ENCODE measurements around the gene CBARP. TPM values are rescaled to one million over a fixed set of nuclear protein-coding genes. Genes with fewer than 3 reads are reported as not detected.

Gene CBARP
- total and polyA plus RNA-seq, 2 of the 13 experiments (the other 11 are each of a cell fraction or from before 2014, with no cell fraction given): 1.2 to 1.4 TPM

DNA sequence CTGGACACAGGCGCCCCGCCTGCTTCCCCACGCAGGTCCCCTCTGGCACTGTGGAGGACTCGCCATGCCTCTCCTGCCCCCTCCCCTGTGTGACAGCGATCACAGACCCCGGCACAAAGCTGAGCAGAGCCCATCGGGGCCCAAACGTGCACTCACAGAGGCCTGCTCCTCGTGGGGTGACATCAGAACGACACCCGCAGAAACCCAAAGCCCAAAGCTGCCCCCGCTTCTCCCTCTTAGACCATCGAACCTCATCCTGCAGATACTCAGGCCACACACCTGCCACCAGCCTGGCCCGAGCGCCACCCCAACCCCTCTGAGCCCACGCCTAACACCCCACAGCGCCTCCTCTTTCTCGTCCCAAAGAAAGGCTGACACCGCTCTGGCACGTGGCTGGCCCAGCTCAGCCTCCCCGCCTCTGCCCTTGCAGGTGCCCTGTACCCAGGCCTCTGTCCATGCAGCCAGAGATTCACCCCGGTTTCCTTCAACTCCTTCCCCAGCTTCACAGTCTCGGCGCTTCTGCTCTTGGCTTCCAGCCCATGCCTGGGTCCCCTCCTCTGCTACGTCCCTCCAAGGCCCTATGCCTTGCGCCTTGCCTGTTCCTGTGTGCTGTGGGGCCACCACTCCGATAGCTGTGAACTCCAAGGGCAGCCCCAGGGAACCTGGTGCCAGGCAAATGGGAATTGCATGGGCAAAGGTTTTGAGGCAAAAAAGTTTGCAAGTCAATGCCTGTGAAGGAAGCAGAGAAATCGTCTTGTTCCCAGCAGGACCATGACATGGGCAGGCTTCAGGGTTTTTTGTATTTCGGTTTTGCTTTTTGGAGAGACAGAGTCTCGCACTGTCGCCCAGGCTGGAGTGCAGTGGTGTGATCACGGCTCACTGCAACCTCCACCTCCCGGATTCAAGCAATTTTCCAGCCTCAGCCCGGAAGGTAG lies 831 bp upstream of the CBARP start (continued):
- TF ChIP-seq, protein P1, sequence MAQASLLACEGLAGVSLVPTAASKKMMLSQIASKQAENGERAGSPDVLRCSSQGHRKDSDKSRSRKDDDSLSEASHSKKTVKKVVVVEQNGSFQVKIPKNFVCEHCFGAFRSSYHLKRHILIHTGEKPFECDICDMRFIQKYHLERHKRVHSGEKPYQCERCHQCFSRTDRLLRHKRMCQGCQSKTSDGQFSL (CRISPR knock-in tag; IDR thresholded peaks at IDR 0.05): no peak
- TF ChIP-seq NONO (IDR thresholded peaks at IDR 0.05): no peak
- TF ChIP-seq NONO (CRISPR knock-in tag; conservative IDR thresholded peaks at IDR 0.05): 0 out of 2 replicates have a peak, but pooled peaks have one; percentile 11
- peak; percentile 28; the same call in 1 of the 2 replicates for TF ChIP-seq TBX2 (CRISPR knock-in tag; IDR thresholded peaks at IDR 0.05; ENCODE audit: borderline replicate concordance)
- peak; percentile 67; the same call in 1 of the 2 replicates for TF ChIP-seq ZFX (CRISPR knock-in tag; IDR thresholded peaks at IDR 0.05; ENCODE audit: low read depth)
- no peak for TF ChIP-seq AKAP8 (CRISPR knock-in tag; IDR thresholded peaks at IDR 0.05)
- TF ChIP-seq ZNF772 (CRISPR knock-in tag; IDR thresholded peaks at IDR 0.05): no peak
- TF ChIP-seq, protein P2, sequence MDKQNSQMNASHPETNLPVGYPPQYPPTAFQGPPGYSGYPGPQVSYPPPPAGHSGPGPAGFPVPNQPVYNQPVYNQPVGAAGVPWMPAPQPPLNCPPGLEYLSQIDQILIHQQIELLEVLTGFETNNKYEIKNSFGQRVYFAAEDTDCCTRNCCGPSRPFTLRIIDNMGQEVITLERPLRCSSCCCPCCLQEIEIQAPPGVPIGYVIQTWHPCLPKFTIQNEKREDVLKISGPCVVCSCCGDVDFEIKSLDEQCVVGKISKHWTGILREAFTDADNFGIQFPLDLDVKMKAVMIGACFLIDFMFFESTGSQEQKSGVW (CRISPR knock-in tag; IDR thresholded peaks at IDR 0.05; ENCODE audit: borderline replicate concordance): no peak
- TF ChIP-seq, protein P3, sequence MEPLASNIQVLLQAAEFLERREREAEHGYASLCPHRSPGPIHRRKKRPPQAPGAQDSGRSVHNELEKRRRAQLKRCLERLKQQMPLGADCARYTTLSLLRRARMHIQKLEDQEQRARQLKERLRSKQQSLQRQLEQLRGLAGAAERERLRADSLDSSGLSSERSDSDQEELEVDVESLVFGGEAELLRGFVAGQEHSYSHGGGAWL (CRISPR knock-in tag; IDR thresholded peaks at IDR 0.05): 0 out of 2 replicates have a peak, but pooled peaks have one; percentile 45
- TF ChIP-seq SIN3B (IDR thresholded peaks at IDR 0.05; ENCODE audit: low read length): no peak
- peak; percentile 47; the same call in 1 of the 2 replicates for TF ChIP-seq KDM5B (CRISPR knock-in tag; IDR thresholded peaks at IDR 0.05; ENCODE audit: borderline replicate concordance)
- TF ChIP-seq, protein P4, sequence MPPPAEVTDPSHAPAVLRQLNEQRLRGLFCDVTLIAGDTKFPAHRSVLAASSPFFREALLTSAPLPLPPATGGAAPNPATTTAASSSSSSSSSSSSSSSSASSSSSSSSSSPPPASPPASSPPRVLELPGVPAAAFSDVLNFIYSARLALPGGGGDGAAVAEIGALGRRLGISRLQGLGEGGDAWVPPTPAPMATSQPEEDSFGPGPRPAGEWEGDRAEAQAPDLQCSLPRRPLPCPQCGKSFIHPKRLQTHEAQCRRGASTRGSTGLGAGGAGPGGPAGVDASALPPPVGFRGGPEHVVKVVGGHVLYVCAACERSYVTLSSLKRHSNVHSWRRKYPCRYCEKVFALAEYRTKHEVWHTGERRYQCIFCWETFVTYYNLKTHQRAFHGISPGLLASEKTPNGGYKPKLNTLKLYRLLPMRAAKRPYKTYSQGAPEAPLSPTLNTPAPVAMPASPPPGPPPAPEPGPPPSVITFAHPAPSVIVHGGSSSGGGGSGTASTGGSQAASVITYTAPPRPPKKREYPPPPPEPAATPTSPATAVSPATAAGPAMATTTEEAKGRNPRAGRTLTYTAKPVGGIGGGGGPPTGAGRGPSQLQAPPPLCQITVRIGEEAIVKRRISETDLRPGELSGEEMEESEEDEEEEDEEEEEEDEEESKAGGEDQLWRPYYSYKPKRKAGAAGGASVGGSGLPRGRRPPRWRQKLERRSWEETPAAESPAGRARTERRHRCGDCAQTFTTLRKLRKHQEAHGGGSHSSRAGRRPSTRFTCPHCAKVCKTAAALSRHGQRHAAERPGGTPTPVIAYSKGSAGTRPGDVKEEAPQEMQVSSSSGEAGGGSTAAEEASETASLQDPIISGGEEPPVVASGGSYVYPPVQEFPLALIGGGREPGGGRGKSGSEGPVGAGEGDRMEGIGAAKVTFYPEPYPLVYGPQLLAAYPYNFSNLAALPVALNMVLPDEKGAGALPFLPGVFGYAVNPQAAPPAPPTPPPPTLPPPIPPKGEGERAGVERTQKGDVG (CRISPR knock-in tag; IDR thresholded peaks at IDR 0.05; ENCODE audit: borderline replicate concordance): peak; percentile 65; the same call in 1 of the 2 replicates
- peak; percentile 27; the same call in 1 of the 2 replicates for TF ChIP-seq YEATS4 (CRISPR knock-in tag; IDR thresholded peaks at IDR 0.05; ENCODE audit: borderline replicate concordance)
- TF ChIP-seq, protein P5, sequence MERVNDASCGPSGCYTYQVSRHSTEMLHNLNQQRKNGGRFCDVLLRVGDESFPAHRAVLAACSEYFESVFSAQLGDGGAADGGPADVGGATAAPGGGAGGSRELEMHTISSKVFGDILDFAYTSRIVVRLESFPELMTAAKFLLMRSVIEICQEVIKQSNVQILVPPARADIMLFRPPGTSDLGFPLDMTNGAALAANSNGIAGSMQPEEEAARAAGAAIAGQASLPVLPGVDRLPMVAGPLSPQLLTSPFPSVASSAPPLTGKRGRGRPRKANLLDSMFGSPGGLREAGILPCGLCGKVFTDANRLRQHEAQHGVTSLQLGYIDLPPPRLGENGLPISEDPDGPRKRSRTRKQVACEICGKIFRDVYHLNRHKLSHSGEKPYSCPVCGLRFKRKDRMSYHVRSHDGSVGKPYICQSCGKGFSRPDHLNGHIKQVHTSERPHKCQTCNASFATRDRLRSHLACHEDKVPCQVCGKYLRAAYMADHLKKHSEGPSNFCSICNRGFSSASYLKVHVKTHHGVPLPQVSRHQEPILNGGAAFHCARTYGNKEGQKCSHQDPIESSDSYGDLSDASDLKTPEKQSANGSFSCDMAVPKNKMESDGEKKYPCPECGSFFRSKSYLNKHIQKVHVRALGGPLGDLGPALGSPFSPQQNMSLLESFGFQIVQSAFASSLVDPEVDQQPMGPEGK (CRISPR knock-in tag; IDR thresholded peaks at IDR 0.05): peak; percentile 5; the same call in 1 of the 2 replicates
- TF ChIP-seq MED8 (CRISPR knock-in tag; IDR thresholded peaks at IDR 0.05; ENCODE audit: insufficient replicate concordance): no peak
- TF ChIP-seq, protein P6, sequence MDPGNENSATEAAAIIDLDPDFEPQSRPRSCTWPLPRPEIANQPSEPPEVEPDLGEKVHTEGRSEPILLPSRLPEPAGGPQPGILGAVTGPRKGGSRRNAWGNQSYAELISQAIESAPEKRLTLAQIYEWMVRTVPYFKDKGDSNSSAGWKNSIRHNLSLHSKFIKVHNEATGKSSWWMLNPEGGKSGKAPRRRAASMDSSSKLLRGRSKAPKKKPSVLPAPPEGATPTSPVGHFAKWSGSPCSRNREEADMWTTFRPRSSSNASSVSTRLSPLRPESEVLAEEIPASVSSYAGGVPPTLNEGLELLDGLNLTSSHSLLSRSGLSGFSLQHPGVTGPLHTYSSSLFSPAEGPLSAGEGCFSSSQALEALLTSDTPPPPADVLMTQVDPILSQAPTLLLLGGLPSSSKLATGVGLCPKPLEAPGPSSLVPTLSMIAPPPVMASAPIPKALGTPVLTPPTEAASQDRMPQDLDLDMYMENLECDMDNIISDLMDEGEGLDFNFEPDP (CRISPR knock-in tag; conservative IDR thresholded peaks at IDR 0.05): 0 out of 2 replicates have a peak, but pooled peaks have one; percentile 56
- TF ChIP-seq HMG20A (CRISPR knock-in tag; IDR thresholded peaks at IDR 0.05; ENCODE audit: borderline replicate concordance): no peak
- no peak for TF ChIP-seq ZNF790 (CRISPR knock-in tag; IDR thresholded peaks at IDR 0.05; ENCODE audit: borderline replicate concordance)
- no peak for TF ChIP-seq ZNF333 (CRISPR knock-in tag; IDR thresholded peaks at IDR 0.05; ENCODE audit: borderline replicate concordance)
